SK-N-SH treated with all-trans-retinoic acid at 6 μM for 48 hours (cell line): ENCODE data around the gene PORCN.

Experiments
- ATAC-seq: fragments of 200-7000 bp; cut with Tn5 transposase; 3 replicates; pipeline ENCODE4 v1.9.1; 2020; ENCODE audit warnings: mild to moderate bottlenecking, moderate library complexity
- ARNTL ChIP-seq: fragments of 450-650 bp; formaldehyde crosslinking; IDR thresholded peaks from 2 replicates; pipeline ENCODE4 v1.5.0; 2020; ENCODE audit warnings: low read depth, mild to moderate bottlenecking, moderate library complexity, borderline replicate concordance
- CSDC2 ChIP-seq: fragments of 250-450 bp; sonication (Bioruptor Pico); IDR thresholded peaks from 2 replicates; pipeline ENCODE4 v1.5.0; 2020; ENCODE audit warnings: mild to moderate bottlenecking, moderate library complexity
- ESRRG ChIP-seq: fragments of 250-450 bp; sonication (Bioruptor Pico); IDR thresholded peaks from 2 replicates; pipeline ENCODE4 v1.6.1; 2021; ENCODE audit warnings: mild to moderate bottlenecking
- GLIS3 ChIP-seq: fragments of 250-450 bp; sonication (Bioruptor Pico); IDR thresholded peaks from 2 replicates; pipeline ENCODE4 v1.5.0; 2020; ENCODE audit warnings: mild to moderate bottlenecking, moderate library complexity
- ISL1 ChIP-seq: fragments of 250-450 bp; sonication (Bioruptor Pico); IDR thresholded peaks from 2 replicates; pipeline ENCODE4 v2.1.2; 2022; ENCODE audit warnings: mild to moderate bottlenecking, moderate library complexity
- OSR1 ChIP-seq: fragments of 250-450 bp; sonication (Bioruptor Pico); IDR thresholded peaks from 2 replicates; pipeline ENCODE4 v1.8.0; 2022; ENCODE audit warnings: moderate library complexity, mild to moderate bottlenecking, inconsistent platforms
- PPARA ChIP-seq: fragments of 250-450 bp; sonication (Bioruptor Pico); IDR thresholded peaks from 2 replicates; pipeline ENCODE4 v1.5.0; 2020; ENCODE audit warnings: mild to moderate bottlenecking, borderline replicate concordance
- SNAI2 ChIP-seq: fragments of 250-450 bp; sonication (Bioruptor Pico); IDR thresholded peaks from 2 replicates; pipeline ENCODE4 v1.5.0; 2020; ENCODE audit warnings: mild to moderate bottlenecking, moderate library complexity
- ZC3H10 ChIP-seq: fragments of 250-450 bp; sonication (Bioruptor Pico); IDR thresholded peaks from 2 replicates; pipeline ENCODE4 v1.5.1; 2021; ENCODE audit warnings: mild to moderate bottlenecking, moderate library complexity
- ZFP3 ChIP-seq: fragments of 250-450 bp; sonication (Bioruptor Pico); IDR thresholded peaks from 2 replicates; pipeline ENCODE4 v1.5.0; 2020; ENCODE audit warnings: mild to moderate bottlenecking, moderate library complexity
- ZNF565 ChIP-seq: fragments of 450-650 bp; formaldehyde crosslinking; conservative IDR thresholded peaks from 2 replicates; pipeline ENCODE4 v1.5.0; 2020; ENCODE audit warnings: low read depth, mild to moderate bottlenecking, moderate library complexity
- ZNF70 ChIP-seq: fragments of 450-650 bp; formaldehyde crosslinking; IDR thresholded peaks from 2 replicates; pipeline ENCODE4 v1.5.0; 2020; ENCODE audit warnings: mild to moderate bottlenecking, moderate library complexity
- ZNF8 ChIP-seq: fragments of 450-650 bp; formaldehyde crosslinking; IDR thresholded peaks from 2 replicates; pipeline ENCODE4 v1.5.0; 2020; ENCODE audit warnings: mild to moderate bottlenecking, moderate library complexity
- TF ChIP-seq, protein P1 (sequence below): fragments of 250-450 bp; sonication (Bioruptor Pico); IDR thresholded peaks from 2 replicates; pipeline ENCODE4 v1.8.0; 2020; ENCODE audit warnings: mild to moderate bottlenecking, moderate library complexity, borderline replicate concordance
- TF ChIP-seq, protein P2 (sequence below): fragments of 250-450 bp; sonication (Bioruptor Pico); IDR thresholded peaks from 2 replicates; pipeline ENCODE4 v1.8.0; 2021; ENCODE audit warnings: low read depth, mild to moderate bottlenecking, moderate library complexity, borderline replicate concordance
- TF ChIP-seq, protein P3 (sequence below): fragments of 250-450 bp; sonication (Bioruptor Pico); IDR thresholded peaks from 2 replicates; pipeline ENCODE4 v1.5.1; 2021; ENCODE audit warnings: mild to moderate bottlenecking, moderate library complexity
- TF ChIP-seq, protein P4 (sequence below): fragments of 250-450 bp; sonication (Bioruptor Pico); IDR thresholded peaks from 2 replicates; pipeline ENCODE4 v1.5.1; 2020; ENCODE audit warnings: low read depth, mild to moderate bottlenecking, moderate library complexity
- TF ChIP-seq, protein P5 (sequence below): fragments of 250-450 bp; sonication (Bioruptor Pico); IDR thresholded peaks from 2 replicates; pipeline ENCODE4 v1.5.0; 2020; ENCODE audit warnings: mild to moderate bottlenecking, moderate library complexity

PORCN gene

DNA sequence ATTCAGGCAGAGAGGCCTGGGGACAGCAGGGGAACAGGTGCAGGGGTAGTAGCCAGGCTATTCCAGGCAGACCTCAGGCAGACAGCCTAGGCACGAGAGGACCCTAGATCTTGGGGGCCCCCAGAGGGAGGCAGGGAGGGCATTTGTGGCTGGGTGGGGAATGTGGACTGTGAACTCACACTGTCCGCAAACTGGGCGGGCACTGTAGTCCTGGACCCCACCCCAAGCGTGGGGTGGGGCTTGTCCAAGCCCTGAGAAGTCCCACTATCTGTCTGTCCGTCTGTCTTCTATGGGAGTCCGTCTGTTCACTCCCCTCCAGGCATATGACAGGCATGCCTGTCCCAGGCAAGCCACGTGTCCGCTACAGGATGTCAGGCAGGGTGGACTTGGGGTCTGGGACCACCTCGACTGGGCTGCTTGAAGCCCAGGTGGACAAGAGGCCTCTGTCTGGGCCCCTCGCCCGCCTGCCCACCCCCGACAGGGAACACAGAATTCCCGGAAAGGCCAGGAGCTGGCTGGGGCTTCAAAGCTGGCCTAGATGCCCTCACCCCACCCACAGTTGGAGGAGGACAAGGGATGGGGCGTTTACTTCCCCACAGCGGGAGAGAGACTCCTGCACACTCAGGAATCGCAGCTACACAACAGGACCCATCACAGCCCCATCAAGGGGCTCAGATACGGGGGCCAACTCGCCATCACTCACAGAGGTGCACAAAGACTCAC is 38.5 kb upstream of the PORCN start, which contains the start of gene SLC38A5:
Gene SLC38A5, minus strand, starts transcription at position 151 of the 723 bp plus-strand sequence. CDS start 2,336 bp downstream, outside the sequence.
- ATAC-seq, result no peak
- TF ChIP-seq, protein P1, sequence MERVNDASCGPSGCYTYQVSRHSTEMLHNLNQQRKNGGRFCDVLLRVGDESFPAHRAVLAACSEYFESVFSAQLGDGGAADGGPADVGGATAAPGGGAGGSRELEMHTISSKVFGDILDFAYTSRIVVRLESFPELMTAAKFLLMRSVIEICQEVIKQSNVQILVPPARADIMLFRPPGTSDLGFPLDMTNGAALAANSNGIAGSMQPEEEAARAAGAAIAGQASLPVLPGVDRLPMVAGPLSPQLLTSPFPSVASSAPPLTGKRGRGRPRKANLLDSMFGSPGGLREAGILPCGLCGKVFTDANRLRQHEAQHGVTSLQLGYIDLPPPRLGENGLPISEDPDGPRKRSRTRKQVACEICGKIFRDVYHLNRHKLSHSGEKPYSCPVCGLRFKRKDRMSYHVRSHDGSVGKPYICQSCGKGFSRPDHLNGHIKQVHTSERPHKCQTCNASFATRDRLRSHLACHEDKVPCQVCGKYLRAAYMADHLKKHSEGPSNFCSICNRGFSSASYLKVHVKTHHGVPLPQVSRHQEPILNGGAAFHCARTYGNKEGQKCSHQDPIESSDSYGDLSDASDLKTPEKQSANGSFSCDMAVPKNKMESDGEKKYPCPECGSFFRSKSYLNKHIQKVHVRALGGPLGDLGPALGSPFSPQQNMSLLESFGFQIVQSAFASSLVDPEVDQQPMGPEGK, result no peak
- TF ChIP-seq, protein P2, sequence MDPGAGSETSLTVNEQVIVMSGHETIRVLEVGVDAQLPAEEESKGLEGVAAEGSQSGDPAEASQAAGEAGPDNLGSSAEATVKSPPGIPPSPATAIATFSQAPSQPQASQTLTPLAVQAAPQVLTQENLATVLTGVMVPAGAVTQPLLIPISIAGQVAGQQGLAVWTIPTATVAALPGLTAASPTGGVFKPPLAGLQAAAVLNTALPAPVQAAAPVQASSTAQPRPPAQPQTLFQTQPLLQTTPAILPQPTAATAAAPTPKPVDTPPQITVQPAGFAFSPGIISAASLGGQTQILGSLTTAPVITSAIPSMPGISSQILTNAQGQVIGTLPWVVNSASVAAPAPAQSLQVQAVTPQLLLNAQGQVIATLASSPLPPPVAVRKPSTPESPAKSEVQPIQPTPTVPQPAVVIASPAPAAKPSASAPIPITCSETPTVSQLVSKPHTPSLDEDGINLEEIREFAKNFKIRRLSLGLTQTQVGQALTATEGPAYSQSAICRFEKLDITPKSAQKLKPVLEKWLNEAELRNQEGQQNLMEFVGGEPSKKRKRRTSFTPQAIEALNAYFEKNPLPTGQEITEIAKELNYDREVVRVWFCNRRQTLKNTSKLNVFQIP (CRISPR knock-in tag), result no peak
- TF ChIP-seq ZNF565 (CRISPR knock-in tag) (no peak), ISL1 (no peak), GLIS3 (CRISPR knock-in tag) (no peak), ARNTL (no peak), ZFP3 (CRISPR knock-in tag) (no peak), ZNF8 (no peak), SNAI2 (CRISPR knock-in tag) (no peak), CSDC2 (CRISPR knock-in tag) (no peak), ESRRG (CRISPR knock-in tag) (no peak)
- TF ChIP-seq, protein P3, sequence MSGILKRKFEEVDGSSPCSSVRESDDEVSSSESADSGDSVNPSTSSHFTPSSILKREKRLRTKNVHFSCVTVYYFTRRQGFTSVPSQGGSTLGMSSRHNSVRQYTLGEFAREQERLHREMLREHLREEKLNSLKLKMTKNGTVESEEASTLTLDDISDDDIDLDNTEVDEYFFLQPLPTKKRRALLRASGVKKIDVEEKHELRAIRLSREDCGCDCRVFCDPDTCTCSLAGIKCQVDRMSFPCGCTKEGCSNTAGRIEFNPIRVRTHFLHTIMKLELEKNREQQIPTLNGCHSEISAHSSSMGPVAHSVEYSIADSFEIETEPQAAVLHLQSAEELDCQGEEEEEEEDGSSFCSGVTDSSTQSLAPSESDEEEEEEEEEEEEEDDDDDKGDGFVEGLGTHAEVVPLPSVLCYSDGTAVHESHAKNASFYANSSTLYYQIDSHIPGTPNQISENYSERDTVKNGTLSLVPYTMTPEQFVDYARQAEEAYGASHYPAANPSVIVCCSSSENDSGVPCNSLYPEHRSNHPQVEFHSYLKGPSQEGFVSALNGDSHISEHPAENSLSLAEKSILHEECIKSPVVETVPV (CRISPR knock-in tag), result no peak
- TF ChIP-seq, protein P4, sequence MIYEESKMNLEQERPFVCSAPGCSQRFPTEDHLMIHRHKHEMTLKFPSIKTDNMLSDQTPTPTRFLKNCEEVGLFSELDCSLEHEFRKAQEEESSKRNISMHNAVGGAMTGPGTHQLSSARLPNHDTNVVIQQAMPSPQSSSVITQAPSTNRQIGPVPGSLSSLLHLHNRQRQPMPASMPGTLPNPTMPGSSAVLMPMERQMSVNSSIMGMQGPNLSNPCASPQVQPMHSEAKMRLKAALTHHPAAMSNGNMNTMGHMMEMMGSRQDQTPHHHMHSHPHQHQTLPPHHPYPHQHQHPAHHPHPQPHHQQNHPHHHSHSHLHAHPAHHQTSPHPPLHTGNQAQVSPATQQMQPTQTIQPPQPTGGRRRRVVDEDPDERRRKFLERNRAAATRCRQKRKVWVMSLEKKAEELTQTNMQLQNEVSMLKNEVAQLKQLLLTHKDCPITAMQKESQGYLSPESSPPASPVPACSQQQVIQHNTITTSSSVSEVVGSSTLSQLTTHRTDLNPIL (CRISPR knock-in tag), result no peak
- TF ChIP-seq, protein P5, sequence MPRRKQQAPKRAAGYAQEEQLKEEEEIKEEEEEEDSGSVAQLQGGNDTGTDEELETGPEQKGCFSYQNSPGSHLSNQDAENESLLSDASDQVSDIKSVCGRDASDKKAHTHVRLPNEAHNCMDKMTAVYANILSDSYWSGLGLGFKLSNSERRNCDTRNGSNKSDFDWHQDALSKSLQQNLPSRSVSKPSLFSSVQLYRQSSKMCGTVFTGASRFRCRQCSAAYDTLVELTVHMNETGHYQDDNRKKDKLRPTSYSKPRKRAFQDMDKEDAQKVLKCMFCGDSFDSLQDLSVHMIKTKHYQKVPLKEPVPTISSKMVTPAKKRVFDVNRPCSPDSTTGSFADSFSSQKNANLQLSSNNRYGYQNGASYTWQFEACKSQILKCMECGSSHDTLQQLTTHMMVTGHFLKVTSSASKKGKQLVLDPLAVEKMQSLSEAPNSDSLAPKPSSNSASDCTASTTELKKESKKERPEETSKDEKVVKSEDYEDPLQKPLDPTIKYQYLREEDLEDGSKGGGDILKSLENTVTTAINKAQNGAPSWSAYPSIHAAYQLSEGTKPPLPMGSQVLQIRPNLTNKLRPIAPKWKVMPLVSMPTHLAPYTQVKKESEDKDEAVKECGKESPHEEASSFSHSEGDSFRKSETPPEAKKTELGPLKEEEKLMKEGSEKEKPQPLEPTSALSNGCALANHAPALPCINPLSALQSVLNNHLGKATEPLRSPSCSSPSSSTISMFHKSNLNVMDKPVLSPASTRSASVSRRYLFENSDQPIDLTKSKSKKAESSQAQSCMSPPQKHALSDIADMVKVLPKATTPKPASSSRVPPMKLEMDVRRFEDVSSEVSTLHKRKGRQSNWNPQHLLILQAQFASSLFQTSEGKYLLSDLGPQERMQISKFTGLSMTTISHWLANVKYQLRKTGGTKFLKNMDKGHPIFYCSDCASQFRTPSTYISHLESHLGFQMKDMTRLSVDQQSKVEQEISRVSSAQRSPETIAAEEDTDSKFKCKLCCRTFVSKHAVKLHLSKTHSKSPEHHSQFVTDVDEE (CRISPR knock-in tag), result no peak

DNA sequence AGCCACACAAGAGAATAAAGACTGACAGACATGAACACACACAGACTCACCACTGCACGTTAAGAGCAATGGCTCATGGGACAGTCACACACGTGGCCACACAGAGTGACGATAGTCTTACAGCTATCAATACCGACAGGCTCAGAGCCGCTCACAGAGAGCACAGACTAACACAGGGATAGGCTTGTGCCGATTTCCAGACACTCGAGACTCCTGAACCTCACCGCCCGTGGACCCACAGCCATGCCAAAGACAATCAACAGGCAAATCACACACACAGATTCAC is 38.0 kb upstream of the PORCN start:
- TF ChIP-seq, protein P4 (CRISPR knock-in tag), result no peak
- no peak for TF ChIP-seq ZNF8
- no peak for TF ChIP-seq ZNF565 (CRISPR knock-in tag)
- no peak for TF ChIP-seq PPARA (CRISPR knock-in tag)
- TF ChIP-seq OSR1 (CRISPR knock-in tag), result no peak
- TF ChIP-seq ISL1, result no peak
- no peak for TF ChIP-seq ZC3H10 (CRISPR knock-in tag)
- no peak for TF ChIP-seq CSDC2 (CRISPR knock-in tag)
- TF ChIP-seq ZNF70 (CRISPR knock-in tag), result no peak
- TF ChIP-seq, protein P3 (CRISPR knock-in tag), result no peak
- TF ChIP-seq, all 23 proteins: peak for 0
- no peak for ATAC-seq
